Body of pancreas (tissue), 4 donors: ENCODE results near the gene VTN. TPM values are rescaled to one million over a fixed set of nuclear protein-coding genes. Genes with fewer than 3 reads are reported as not detected.

Experiments used
- ATAC-seq: fragments of 150-250 bp; one replicate; pipeline ENCODE4 v1.9.1; 2016
- DNase-seq, 4 donors: peaks; one replicate each; pipeline ENCODE4 v3.0.0-alpha.2; 2019
- H3K27ac ChIP-seq, 4 donors: fragments of 200-600 bp; sonication (generic); 1 replicate in 3 of 4; 2 replicates in 1 of 4; pipeline versions ENCODE4 v1.5.1 to v1.6.1; 2016 to 2019; ENCODE audit warnings: mild to moderate bottlenecking in 1 of 4, mixed read lengths in 1 of 4, moderate library complexity in 1 of 4
- H3K27me3 ChIP-seq, 2 donors: fragments of 200-600 bp; sonication (generic); one replicate each; pipeline ENCODE4 v1.6.0; 2016; ENCODE audit warnings: mild to moderate bottlenecking in 1 of 2
- H3K36me3 ChIP-seq, 2 donors: fragments of 200-600 bp; sonication (generic); replicated peaks in 1 of 2; 2 replicates each; pipeline ENCODE4 v1.5.1; 2016; ENCODE audit warnings: low read depth in 2 of 2; ENCODE audit not compliant: insufficient read depth in 1 of 2
- H3K4me1 ChIP-seq: fragments of 200-600 bp; sonication (generic); one replicate; pipeline ENCODE4 v1.6.0; 2016
- H3K4me3 ChIP-seq, 2 donors: fragments of 200-600 bp; sonication (generic); 1 replicate in 1 of 2; 2 replicates in 1 of 2; pipeline ENCODE4 v1.5.1; 2016 to 2019
- H3K9me3 ChIP-seq, 3 donors: fragments of 200-600 bp; sonication (generic); 1 replicate in 2 of 3; 2 replicates in 1 of 3; pipeline ENCODE4 v1.5.1; 2016
- POLR2A ChIP-seq, 3 donors: fragments of 450-650 bp; IDR thresholded peaks; one replicate each; pipeline ENCODE4 v1.6.1; 2016; ENCODE audit warnings: antibody characterized with exemption in 3 of 3, mild to moderate bottlenecking in 2 of 3
- WGBS, 2 donors: methylation state at CpG; one replicate each; pipeline ENCODE4 v1.1.5; 2017; 5-methylcytosine and 5-hydroxymethylcytosine counted together
- intact Hi-C: fragments of 100-400 bp; cut with DNase I; formaldehyde crosslinking; loops from one replicate; pipeline ENCODE4 v1.15.1; 2023
- total RNA-seq, 2 donors: library from RNA; depleted of rRNA; stranded (reverse); fragments of >200 nt; gene quantifications; one replicate each; pipeline ENCODE4 v1.1.0, GENCODE V29; 2016
- TF ChIP-seq, protein P1 (sequence below), 7 experiments: fragments of 450-650 bp in 4 of 7; fragments of 200-600 bp in 3 of 7; sonication (generic) in 3 of 7; IDR thresholded peaks; one replicate each; pipeline ENCODE4 v1.5.1; 2016 to 2019; ENCODE audit warnings: antibody characterized with exemption in 7 of 7

VTN gene
- total RNA-seq, 2 donors from 2014 or later: 4.2 to 6.6 TPM

DNA sequence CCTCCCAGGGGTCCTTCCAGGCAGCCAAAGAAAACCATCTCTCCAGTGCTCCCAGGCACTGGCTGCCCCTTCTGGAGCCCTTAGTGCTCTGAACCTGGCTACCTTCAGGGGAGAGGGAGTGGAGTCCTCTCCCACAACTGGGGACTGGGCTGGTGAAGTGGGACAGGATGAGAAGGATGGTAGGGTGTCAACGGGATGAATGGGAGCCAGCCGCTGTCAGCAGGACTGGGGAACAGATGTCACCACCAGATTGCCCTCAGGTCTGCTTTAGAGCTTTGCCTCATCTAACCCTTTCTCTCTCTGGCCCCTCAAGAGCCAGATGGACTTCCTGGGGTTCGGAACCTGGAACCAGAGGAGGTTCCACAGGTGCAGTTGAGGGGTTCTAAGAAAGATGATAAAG, 4.6 kb downstream of the VTN start:
- ATAC-seq: no peak

DNA sequence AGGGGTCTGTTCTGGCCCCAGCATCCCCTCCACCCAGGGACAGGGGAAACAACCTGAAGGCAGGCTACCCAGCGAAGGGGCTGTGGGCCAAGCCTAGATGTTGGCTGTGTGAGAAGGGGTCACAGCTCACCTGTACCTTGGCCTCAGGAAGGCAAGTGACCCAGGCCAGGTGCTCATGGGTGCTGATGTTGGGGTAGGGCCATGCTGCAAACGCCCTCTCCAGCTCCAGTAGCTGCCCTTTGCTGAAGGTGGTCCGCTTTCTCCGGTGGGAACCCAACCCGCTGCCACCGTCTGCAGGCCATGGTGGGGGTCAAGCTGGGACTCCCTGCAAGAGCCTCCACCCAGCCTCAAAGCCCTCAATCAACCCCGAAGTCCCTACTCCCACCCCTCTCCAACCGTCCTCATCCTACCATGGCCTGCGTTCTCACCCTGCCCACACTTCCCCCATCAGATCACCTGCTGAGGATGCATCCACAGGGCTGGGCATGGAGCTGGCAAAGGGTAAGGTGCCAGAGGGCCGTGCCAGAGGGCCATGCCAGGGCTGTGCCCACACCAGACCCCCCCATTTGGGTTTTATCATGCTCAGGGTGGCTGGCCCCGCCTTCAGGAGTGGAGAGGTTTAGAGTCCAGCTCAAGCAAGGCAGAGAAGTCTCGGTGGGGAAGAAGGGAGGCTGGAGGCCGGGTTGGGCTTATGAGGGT, 5.3 kb downstream of the VTN start, which contains the start of gene SEBOX:
Gene SEBOX (minus strand): TSS at position 535 of the 699 bp plus-strand sequence. CDS start 48 bp downstream, at position 487.
- WGBS, 2 donors: 87 to 91% methylated on average over 9 to 13 of the region's 13 CpGs
- Histone ChIP-seq H3K27me3 (no peaks in the 10 kb centered on the region), H3K4me1 (peaks cover 9% of the 10 kb centered on the region), H3K36me3 (peaks cover 0 to 25% of the 10 kb centered on the region in 2 donors), H3K4me3 (no peak within 1 kb of the TSS), H3K27ac (no peak within 1 kb of the TSS), H3K9me3 (no peaks in the 10 kb centered on the region)
- ATAC-seq: no peak
- intact Hi-C loops: no loop called here
- no peak for TF ChIP-seq POLR2A (IDR thresholded peaks at IDR 0.05)
- TF ChIP-seq, protein P1, sequence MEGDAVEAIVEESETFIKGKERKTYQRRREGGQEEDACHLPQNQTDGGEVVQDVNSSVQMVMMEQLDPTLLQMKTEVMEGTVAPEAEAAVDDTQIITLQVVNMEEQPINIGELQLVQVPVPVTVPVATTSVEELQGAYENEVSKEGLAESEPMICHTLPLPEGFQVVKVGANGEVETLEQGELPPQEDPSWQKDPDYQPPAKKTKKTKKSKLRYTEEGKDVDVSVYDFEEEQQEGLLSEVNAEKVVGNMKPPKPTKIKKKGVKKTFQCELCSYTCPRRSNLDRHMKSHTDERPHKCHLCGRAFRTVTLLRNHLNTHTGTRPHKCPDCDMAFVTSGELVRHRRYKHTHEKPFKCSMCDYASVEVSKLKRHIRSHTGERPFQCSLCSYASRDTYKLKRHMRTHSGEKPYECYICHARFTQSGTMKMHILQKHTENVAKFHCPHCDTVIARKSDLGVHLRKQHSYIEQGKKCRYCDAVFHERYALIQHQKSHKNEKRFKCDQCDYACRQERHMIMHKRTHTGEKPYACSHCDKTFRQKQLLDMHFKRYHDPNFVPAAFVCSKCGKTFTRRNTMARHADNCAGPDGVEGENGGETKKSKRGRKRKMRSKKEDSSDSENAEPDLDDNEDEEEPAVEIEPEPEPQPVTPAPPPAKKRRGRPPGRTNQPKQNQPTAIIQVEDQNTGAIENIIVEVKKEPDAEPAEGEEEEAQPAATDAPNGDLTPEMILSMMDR (IDR thresholded peaks at IDR 0.05): no peak
- DNase-seq: no peak

More for the DNA sequence above, 4.6 kb downstream of the VTN start:
- 92 to 93% methylated on average over 3 of the region's 3 CpGs for WGBS, 2 donors
- H3K4me3 ChIP-seq: no peak overlapping the region
- no peak for DNase-seq
- H3K27me3 ChIP-seq: no peaks in the 10 kb centered on the region
- H3K27ac ChIP-seq: no peak overlapping the region
- H3K9me3 ChIP-seq: no peaks in the 10 kb centered on the region
- TF ChIP-seq, protein P1 (IDR thresholded peaks at IDR 0.05): no peak
- TF ChIP-seq POLR2A (IDR thresholded peaks at IDR 0.05): no peak
- intact Hi-C loops: no loop called here
- H3K4me1 ChIP-seq: peaks cover 16% of the 10 kb centered on the region
- peaks cover 0 to 20% of the 10 kb centered on the region in 2 donors for H3K36me3 ChIP-seq

DNA sequence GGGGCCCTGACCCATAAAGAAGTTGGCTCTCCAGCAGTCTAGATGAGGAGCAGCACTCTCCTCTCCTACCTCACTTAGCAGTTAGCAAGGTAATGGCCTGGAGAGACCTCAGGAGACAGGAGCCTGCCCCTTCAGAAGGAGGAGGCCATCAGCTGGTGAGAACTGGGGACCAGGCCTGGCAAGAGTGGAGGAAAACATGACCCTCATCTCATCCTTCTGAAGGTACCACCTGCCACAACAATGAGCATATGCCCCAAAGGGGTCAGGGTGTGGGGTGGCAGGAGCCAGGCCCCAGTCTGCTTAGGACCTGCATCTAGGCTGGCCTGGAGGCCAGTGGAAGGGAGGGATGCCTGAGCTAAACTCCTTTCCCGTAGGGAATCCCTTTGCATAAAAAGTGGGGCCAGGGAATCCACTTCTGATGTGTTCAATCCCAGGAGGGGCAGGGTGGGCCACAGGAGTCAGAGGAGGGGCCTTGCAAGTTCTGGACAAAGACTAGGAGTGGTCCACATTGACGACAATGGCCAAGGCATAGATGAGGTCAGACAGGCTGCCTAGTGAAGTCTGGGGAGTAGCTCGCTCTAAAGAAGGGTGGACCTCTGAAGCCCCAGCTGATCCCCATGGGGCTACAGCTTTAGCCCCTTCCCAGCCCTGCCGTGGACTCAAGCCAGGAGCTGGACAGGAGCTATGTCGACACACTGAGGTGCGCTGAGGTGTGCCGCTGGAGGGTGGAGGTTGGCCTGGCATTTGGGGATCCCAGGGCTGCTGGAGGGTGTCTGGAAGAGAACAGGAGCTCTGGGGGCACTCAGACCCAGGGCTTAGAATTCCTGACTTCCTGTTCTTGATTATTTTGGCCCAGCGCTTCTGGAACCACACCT, 6.1 kb downstream of the VTN start:
- ATAC-seq (no peak), DNase-seq (no peak)
- no peaks in the 10 kb centered on the region for H3K9me3 ChIP-seq
- no peak overlapping the region for H3K4me3 ChIP-seq
- no peak overlapping the region for H3K27ac ChIP-seq
- peaks cover 1% of the 10 kb centered on the region for H3K4me1 ChIP-seq
- peaks cover 0 to 25% of the 10 kb centered on the region in 2 donors for H3K36me3 ChIP-seq
- H3K27me3 ChIP-seq: no peaks in the 10 kb centered on the region
- TF ChIP-seq POLR2A (IDR thresholded peaks at IDR 0.05): no peak
- TF ChIP-seq, protein P1 (IDR thresholded peaks at IDR 0.05): no peak
- 91% methylated on average over 8 of the region's 8 CpGs for WGBS, 2 donors
- intact Hi-C loops: no loop called here

DNA sequence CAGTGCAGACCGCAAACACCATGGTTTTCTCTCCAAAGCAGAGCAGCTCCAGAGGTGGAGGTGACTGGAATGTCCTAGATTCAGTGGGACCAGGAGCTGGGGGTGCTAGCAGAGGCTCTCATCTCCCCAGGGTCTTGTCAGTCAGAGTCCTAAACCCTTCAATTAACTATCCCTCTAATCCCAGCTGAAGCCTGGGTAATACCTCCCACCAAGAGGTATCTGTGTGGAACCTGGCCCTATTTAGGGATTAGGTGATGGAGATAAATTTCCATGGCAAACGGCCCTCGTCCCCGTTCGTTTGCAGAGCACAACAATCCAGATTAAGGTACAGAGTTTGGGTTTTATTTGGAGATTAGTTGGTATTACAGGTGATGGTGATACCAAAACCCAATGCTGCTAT, 6.9 kb downstream of the VTN start:
- DNase-seq (no peak), ATAC-seq (no peak)
- intact Hi-C loops: no loop called here
- 78 to 83% methylated on average over 5 of the region's 5 CpGs for WGBS, 2 donors
- H3K27ac ChIP-seq: no peak overlapping the region
- H3K27me3 ChIP-seq: no peaks in the 10 kb centered on the region
- no peak overlapping the region for H3K4me3 ChIP-seq
- TF ChIP-seq POLR2A (IDR thresholded peaks at IDR 0.05): no peak
- TF ChIP-seq, protein P1 (IDR thresholded peaks at IDR 0.05): no peak
- H3K4me1 ChIP-seq: peaks cover 8% of the 10 kb centered on the region
- H3K9me3 ChIP-seq: no peaks in the 10 kb centered on the region
- H3K36me3 ChIP-seq: peaks cover 0 to 25% of the 10 kb centered on the region in 2 donors
